Measurements from ENCODE around the gene TUG1.

Gene TUG1

GRCh38 chr22:30947816-30948454, 21.1 kb upstream of the TUG1 start:
- peak; percentile 19 for DNase-seq

DNA sequence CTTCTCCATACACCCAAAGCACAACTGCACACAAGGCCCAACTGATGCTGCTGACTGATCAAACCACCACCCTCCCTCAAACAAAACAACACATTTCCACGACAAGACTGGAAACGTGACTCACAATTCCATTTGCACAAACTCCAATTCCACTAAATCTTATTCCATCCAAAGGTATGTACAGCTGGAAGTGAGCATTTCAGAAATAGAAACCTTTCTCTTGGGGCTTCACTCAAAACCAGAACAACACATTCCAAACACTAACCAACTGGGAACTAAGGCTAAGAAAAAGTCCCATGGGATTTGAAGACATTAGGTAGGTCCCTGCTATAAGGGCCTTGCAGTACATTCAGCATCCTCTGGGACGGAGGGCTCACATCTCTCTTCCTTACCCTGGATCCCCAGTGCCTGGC, 20.1 kb upstream of the TUG1 start:
- no peak for DNase-seq

GRCh38 chr22:30949934-30950660, 19.0 kb upstream of the TUG1 start:
- DNase-seq = no peak

DNA sequence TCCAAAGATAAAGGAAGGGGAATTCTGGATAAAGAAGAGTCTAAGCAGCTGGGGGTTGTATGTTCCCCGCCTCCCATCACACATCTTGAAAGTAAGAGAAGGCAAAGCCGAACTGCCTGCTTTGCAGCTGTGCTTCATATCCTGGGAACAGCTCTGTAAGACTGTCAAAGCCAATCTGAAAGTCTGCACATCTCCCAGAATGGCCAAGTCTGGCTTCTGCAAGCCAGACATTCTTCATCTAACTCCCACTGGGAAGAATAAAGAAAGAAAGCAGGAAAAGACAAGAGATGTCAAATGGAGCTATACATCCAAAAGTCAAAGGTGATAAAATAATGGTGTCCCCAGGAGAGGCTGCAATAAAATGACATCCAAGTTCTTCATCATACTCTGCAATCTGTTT, 15.9 kb upstream of the TUG1 start:
- DNase-seq = no peak

DNA sequence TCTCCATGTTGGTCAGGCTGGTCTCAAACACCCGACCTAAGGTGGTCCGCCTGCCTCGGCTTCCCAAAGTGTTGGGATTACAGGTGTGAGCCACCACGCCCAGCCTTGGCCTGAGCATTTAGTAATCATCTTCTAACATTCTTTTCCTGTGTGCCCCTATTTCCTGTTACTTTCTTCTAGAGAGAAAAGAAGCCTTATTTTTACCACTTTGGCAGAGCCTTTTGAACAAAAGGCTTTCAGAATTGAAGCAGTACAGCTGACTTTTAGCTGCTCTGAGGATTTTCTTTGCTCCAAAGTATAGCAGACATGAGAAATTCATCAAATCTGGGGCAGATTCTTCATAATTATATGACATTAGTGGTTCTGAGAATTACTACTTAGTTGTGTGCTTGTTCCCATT, 13.9 kb upstream of the TUG1 start:
- DNase-seq = no peak

GRCh38 chr22:30964858-30965257, 4.2 kb upstream of the TUG1 start:
- no peak for DNase-seq

- DNase-seq = peak; percentile 58
Observed at GRCh38 chr22:30968015-30968923, 796 bp upstream of the TUG1 start, which contains the start of gene MORC2. Gene MORC2, minus strand, starts transcription at chr22:30968774. Its CDS starts 885 bp downstream, at chr22:30967889.

DNA sequence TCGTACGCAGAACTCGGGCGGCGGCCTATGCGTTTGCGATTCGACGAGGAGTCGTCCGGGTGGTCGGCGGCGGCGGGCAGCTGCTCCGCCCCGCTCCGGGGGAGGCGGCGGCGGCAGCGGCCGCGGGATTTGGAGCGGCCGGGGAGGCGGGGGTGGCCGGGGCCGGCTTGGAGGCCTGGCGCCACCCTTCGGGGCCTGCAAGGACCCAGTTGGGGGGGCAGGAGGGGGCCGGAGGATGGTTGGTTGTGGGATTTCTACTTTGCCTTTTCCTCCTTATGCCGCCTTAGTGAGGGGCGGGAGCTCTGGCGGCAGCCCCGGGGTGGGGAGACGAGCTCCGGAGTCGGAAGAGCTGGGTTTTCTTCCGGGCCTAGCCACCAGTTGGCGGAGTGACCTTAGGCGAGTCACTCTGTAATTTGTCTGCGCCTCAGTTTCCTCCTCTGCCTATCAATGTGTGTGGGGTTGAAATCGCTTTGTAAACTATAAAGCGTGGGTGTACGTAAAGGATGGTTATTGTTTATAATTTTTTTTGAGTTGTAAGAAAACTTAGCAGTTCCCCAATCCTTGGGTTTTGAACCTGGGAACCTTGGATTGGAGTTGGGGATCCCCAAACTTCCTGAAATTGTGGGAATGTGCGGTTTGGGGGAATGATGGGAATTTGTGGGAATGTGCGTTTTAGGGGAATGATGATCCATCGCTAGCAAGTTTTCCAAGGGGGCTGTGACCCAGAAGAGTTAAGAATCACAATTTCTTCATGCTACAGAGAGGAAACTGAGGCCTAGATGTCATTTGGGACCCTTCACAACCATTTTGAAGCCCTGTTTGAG, 679 bp downstream of the TUG1 start:
- DNase-seq = peak; percentile 7

- DNase-seq = no peak
Observed at GRCh38 chr22:30970356-30970746, 1.3 kb downstream of the TUG1 start.

DNA sequence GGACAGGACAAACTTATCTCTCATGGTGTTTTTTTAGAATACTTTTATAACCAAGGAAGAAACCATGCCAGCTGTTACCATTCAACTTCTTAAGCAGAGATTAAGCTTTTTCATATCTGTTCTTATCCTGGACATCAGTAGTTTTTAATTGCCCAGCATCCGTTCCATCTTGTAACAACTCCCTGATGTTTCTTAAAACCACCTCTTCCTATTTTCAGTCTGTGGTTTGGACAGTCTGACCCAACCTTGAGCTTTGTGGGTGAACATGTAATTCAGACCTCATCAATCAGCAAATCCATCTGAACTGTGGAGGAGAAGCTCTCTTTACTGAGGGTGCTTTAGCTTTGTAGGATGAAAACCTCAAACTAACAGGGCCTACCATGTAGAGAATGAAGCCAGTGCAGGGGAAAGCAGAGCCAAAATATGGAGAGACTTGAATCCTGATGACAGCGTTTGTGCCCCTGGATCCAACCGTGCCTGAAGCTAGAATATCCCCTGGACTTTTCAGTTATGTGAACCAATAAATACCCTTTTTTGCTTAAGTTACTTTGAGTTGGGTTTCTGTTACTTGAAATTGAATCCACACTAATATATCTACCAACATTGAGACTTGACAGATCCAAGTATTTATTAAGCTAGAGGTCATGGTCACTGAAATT, 9.4 kb downstream of the TUG1 start:
- no peak for DNase-seq

DNA sequence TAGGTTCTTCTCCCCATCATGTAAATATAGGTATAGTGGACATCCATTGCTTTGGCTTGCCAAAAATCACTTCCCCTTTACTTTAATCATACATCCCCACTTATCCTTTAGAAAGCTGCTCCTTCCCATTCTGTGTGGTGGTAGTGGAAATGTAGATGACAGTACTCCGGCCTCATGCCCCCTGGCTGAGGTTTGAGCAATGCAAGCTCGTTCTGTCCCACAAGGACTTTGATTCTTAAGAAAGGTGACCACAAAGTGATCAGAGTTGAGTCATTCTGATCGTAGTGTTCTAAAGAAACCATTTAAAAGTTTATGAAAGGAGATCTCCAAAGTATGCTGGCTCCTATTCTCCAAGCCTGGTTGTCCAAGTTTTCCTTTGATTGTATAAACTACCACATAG, 10.9 kb downstream of the TUG1 start:
- DNase-seq = no peak

DNA sequence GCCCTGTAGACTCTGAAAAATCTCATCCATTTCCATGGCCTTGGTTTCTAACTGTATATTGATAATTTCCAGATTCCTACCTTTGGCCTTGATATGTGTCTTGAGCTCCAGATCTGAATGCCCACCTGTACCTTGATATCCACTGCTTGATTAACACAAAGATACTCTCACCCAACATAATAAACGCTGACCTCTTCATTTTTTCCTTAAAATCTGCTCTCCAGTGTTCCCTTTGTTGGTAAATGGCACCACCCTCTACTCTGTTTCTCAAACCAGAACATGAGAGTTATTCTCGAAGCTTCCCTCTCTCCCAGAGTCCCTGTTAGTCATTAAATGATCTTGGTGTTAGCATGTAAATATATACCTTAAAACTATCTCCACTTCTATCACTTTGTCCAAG, 13.4 kb downstream of the TUG1 start:
- DNase-seq = no peak

GRCh38 chr22:30984317-30984716, 15.3 kb downstream of the TUG1 start:
- DNase-seq = no peak

- no peak for DNase-seq
Observed at GRCh38 chr22:30985561-30986208, 16.6 kb downstream of the TUG1 start.

DNA sequence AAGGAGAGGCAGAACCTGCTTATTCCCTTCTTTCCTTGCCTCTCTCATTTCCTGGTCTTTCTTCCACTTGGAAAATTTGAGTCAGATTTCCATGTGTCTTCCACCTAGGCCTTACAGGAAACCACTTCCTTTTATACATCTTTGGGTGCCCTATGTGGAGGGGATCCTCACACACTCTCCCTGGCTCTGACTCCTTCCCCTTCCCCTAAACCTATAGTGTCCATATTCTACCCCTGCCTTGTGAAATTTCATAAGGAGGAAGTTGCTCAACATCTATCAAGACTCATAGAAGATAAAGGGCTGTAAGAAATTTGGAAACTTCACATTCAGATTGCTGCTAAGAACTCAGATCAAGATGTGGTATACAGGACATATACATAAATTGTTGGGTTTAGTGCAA, 20.4 kb downstream of the TUG1 start:
- no peak for DNase-seq

DNA sequence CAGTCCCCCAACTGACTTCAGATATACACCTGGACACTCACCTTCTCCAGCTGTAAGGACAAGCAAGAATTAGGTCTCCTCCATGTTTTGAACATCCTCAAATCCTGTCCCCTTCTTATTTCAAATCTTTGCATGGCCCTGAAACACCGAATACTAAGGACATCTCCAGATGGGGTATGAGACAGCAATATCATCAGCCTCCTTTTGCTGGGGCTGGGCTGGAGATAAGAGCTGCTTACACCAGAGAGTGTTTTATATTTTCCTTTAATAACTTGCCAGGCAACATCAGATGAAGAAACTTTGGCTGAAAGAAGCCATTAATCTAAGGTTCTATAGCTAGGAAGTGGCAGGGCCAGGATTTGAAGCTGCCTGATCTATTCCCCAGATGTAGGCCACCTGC, 21.6 kb downstream of the TUG1 start:
- DNase-seq = no peak

DNA sequence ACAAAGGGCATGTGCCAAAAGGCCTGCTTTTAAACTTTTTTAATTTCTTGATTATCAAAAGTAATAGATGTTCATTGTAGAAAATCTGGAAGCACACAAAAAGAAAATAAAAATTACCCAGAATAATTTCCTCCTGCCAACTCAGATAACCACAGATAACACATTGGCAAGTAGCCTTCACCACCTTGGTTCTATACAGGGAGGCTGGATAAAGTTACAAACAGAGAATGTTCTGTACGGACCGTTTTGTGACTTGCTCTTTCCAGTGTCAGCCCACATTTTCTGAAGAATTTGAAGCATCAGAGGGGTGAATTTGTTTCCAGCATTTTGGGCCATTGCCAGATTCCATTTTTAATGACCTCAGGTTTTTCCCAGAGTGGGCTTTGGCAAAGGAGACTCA, 23.5 kb downstream of the TUG1 start:
- no peak for DNase-seq

- DNase-seq = no peak
Observed at GRCh38 chr22:30994960-30995359, 25.9 kb downstream of the TUG1 start.

- no peak for DNase-seq
Observed at GRCh38 chr22:30996462-30996861, 27.4 kb downstream of the TUG1 start.

DNA sequence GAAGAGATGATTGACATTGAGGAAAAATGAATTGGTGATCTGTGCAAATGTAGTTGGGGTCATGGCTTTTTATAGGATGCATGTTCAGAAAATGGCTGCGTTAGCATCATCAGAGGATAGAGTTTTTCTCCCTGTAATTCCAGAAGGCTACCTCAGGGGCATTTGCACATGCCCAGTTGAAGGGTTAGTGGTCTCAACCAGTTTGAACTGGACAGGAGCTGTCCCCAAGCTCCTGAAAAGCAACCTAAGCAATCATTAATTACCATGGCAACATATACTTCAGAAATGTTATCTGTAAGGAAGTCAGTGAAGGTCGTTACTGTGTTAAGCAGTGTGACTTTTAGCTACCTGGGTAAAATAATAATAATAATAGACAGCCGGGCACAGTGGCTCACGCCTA, 29.3 kb downstream of the TUG1 start:
- no peak for DNase-seq

DNA sequence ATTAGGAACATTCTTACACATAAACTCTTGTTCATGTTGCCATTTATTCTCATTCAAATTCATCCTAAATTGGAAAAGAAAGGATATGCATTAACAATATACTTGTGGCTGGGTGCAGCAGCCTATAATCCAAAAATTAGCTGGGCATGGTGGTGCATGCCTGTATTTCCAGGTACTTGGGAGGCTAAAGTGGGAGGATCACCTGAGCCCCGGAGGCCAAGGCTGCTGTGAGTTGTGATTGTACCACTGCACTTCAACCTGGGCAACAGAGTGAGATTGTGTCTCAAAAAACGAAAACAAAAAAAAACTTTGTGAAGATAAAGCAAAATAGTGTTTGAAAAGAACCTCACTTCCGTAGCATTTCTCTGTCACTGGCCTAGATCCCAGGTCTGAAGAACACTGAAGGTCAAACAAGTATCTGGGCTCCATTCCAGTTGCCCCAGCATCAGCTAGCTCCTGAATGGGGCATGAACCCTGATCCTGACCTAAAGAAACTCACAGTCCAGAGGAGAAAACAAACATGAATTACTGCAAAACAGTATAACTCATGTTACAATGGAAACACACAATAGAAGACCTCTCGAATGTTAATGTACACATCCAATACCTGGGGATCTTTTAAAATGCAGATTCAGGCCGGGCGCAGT, 32.2 kb downstream of the TUG1 start:
- no peak for DNase-seq

Measured in NCI-H526 treated with DMSO at 0.1 percent for 48 hours (cell line).